SKM-1 (cell line): Measurements from ENCODE around the gene HOXD13.

ENCODE experiments used
- DNase-seq: peaks from one replicate; lab custom pipeline; 2025; ENCODE audit not compliant: unreplicated experiment; lab: John Stamatoyannopoulos, UW

Gene HOXD13

GRCh38 chr2:176105078-176105729 lies 12.7 kb downstream of the HOXD13 start:
- DNase-seq = no peak

GRCh38 chr2:176105730-176106580 lies 13.4 kb downstream of the HOXD13 start:
- no peak for DNase-seq

- no peak for DNase-seq
Observed at GRCh38 chr2:176106581-176107539, 14.3 kb downstream of the HOXD13 start, which contains the start of gene HOXD11. Gene HOXD11, plus strand, starts transcription at chr2:176107280. Its CDS starts 76 bp downstream, at chr2:176107356.

GRCh38 chr2:176107731-176108181 lies 15.2 kb downstream of the HOXD13 start:
- no peak for DNase-seq

GRCh38 chr2:176109192-176109901 lies 16.8 kb downstream of the HOXD13 start:
- DNase-seq = no peak

GRCh38 chr2:176109946-176110345 lies 17.4 kb downstream of the HOXD13 start:
- no peak for DNase-seq

GRCh38 chr2:176110415-176111308 lies 18.1 kb downstream of the HOXD13 start:
- no peak for DNase-seq

GRCh38 chr2:176111309-176111663 lies 18.8 kb downstream of the HOXD13 start:
- no peak for DNase-seq

- no peak for DNase-seq
Observed at GRCh38 chr2:176111846-176112374, 19.4 kb downstream of the HOXD13 start.

- DNase-seq = no peak
Observed at GRCh38 chr2:176112375-176113302, 20.1 kb downstream of the HOXD13 start.

GRCh38 chr2:176114120-176114929 lies 21.8 kb downstream of the HOXD13 start:
- DNase-seq = no peak

- no peak for DNase-seq
Observed at GRCh38 chr2:176114930-176115625, 22.6 kb downstream of the HOXD13 start.

GRCh38 chr2:176115883-176116813 lies 23.6 kb downstream of the HOXD13 start, which contains the start of gene HOXD10:
Gene HOXD10, plus strand, starts transcription at chr2:176116778. Its CDS starts 56 bp downstream, at chr2:176116834.
- no peak for DNase-seq

- no peak for DNase-seq
Observed at GRCh38 chr2:176117162-176117822, 24.8 kb downstream of the HOXD13 start.

- DNase-seq = no peak
Observed at GRCh38 chr2:176117823-176118371, 25.4 kb downstream of the HOXD13 start.
